IMR-90 (cell line): ENCODE results near the gene FAM131B. TPM values are rescaled to one million over a fixed set of nuclear protein-coding genes. Genes with fewer than 3 reads are reported as not detected.
A peak's percentile ranks its signal among the peaks of the same experiment; 100 is the strongest.

Experiments used
- ATAC-seq: fragments of 200-7000 bp; cut with Tn5 transposase; 2 replicates; pipeline ENCODE4 v1.9.1; 2020; ENCODE audit warnings: low read depth, mild to moderate bottlenecking, moderate library complexity
- BruUV-seq: library from RNA; stranded (reverse); fragments of 400-500 nt; replicated peaks from 2 replicates; lab custom pipeline; 2021; lab: Mats Ljungman, UMichigan
- CTCF ChIA-PET: fragments of 300-600 bp; formaldehyde crosslinking; extraction: SDS; loops from one replicate; lab custom pipeline; 2021; ENCODE audit warnings: antibody characterized with exemption; lab: Yijun Ruan, JAX
- POLR2A ChIA-PET: fragments of 300-600 bp; sonication (Branson Sonifier 250); formaldehyde crosslinking; loops from one replicate; lab custom pipeline; 2022; ENCODE audit warnings: antibody characterized with exemption; ENCODE audit not compliant: unreplicated experiment; lab: Charles Lee
- DNase-seq: peaks from one replicate; pipeline ENCODE4 v3.0.0; 2013
- H2AFZ ChIP-seq: replicated peaks from 2 replicates; pipeline ENCODE3; 2013; ENCODE audit warnings: low read length, mild to moderate bottlenecking; ENCODE audit not compliant: poor library complexity
- H2AK5ac ChIP-seq: 2 replicates; pipeline ENCODE4 v1.6.1; 2013; ENCODE audit warnings: low read depth, low read length, inconsistent platforms
- H2AK9ac ChIP-seq: replicated peaks from 2 replicates; pipeline ENCODE3; 2013; ENCODE audit warnings: mild to moderate bottlenecking, low read depth, low read length, moderate library complexity; ENCODE audit not compliant: poor library complexity
- H2BK120ac ChIP-seq: 2 replicates; pipeline ENCODE4 v1.6.1; 2013; ENCODE audit warnings: low read depth, low read length, inconsistent platforms
- H2BK15ac ChIP-seq: 3 replicates; pipeline ENCODE4 v1.6.1; 2013; ENCODE audit warnings: low read depth, low read length, inconsistent platforms
- H2BK20ac ChIP-seq: 2 replicates; pipeline ENCODE4 v1.6.1; 2013; ENCODE audit warnings: low read depth, mild to moderate bottlenecking, inconsistent platforms, low read length, moderate library complexity
- H2BK5ac ChIP-seq: 2 replicates; pipeline ENCODE4 v1.6.1; 2013; ENCODE audit warnings: mild to moderate bottlenecking, low read depth, low read length, inconsistent platforms; ENCODE audit not compliant: poor library complexity, severe bottlenecking
- H3K14ac ChIP-seq: replicated peaks from 2 replicates; pipeline ENCODE4 v1.6.1; 2013; ENCODE audit warnings: low read depth, low read length, inconsistent platforms
- H3K18ac ChIP-seq: 2 replicates; pipeline ENCODE4 v1.6.1; 2013; ENCODE audit warnings: low read depth, low read length, control low read depth
- H3K23ac ChIP-seq: 2 replicates; pipeline ENCODE4 v1.6.1; 2013; ENCODE audit warnings: low read depth, low read length, inconsistent platforms
- H3K27ac ChIP-seq: 2 replicates; pipeline ENCODE4 v1.5.1; 2013; ENCODE audit warnings: mild to moderate bottlenecking, control low read depth, low read length; ENCODE audit not compliant: insufficient read depth
- H3K27me3 ChIP-seq: 2 replicates; pipeline ENCODE4 v1.6.1; 2013; ENCODE audit warnings: low read length; ENCODE audit not compliant: control insufficient read depth, insufficient read depth
- H3K36me3 ChIP-seq: 2 replicates; pipeline ENCODE4 v1.6.1; 2013; ENCODE audit warnings: low read length, mixed read lengths; ENCODE audit not compliant: control insufficient read depth, insufficient read depth
- H3K4ac ChIP-seq: 2 replicates; pipeline ENCODE4 v1.6.1; 2013; ENCODE audit warnings: low read depth, low read length, inconsistent platforms
- H3K4me1 ChIP-seq: 2 replicates; pipeline ENCODE4 v1.6.1; 2013; ENCODE audit warnings: low read length, mixed read lengths; ENCODE audit not compliant: control insufficient read depth, insufficient read depth
- H3K4me2 ChIP-seq: 2 replicates; pipeline ENCODE4 v1.6.1; 2013; ENCODE audit warnings: low read depth, mild to moderate bottlenecking, control low read depth, low read length, moderate library complexity
- H3K4me3 ChIP-seq: 2 replicates; pipeline ENCODE4 v1.5.1; 2013; ENCODE audit warnings: low read depth, mild to moderate bottlenecking, control low read depth, low read length, moderate library complexity; ENCODE audit not compliant: insufficient read depth
- H3K56ac ChIP-seq: 2 replicates; pipeline ENCODE4 v1.6.1; 2013; ENCODE audit warnings: low read length, inconsistent platforms; ENCODE audit not compliant: insufficient read depth; ENCODE audit errors: extremely low read depth
- H3K79me1 ChIP-seq, 2 experiments: 2 replicates each; pipeline ENCODE4 v1.6.1; 2013; ENCODE audit warnings: low read length in 2 of 2, inconsistent platforms in 1 of 2, low read depth in 1 of 2
- H3K9ac ChIP-seq: 2 replicates; pipeline ENCODE4 v1.6.1; 2013; ENCODE audit warnings: low read depth, low read length, control low read depth
- H3K9me1 ChIP-seq: 2 replicates; pipeline ENCODE4 v1.6.1; 2013; ENCODE audit warnings: low read length, inconsistent platforms; ENCODE audit not compliant: insufficient read depth
- H3K9me3 ChIP-seq: 2 replicates; pipeline ENCODE4 v1.6.1; 2013; ENCODE audit warnings: low read length; ENCODE audit not compliant: control insufficient read depth, insufficient read depth
- H4K20me1 ChIP-seq: 2 replicates; pipeline ENCODE4 v1.6.1; 2013; ENCODE audit warnings: low read length, inconsistent platforms; ENCODE audit not compliant: insufficient read depth
- H4K5ac ChIP-seq: 2 replicates; pipeline ENCODE4 v1.6.1; 2013; ENCODE audit warnings: mild to moderate bottlenecking, low read depth, low read length, control low read depth
- H4K8ac ChIP-seq, 2 experiments: 2 replicates each; pipeline ENCODE4 v1.6.1; 2013; ENCODE audit warnings: low read depth in 2 of 2, low read length in 2 of 2, control low read depth in 1 of 2, inconsistent platforms in 1 of 2
- H4K91ac ChIP-seq: 2 replicates; pipeline ENCODE4 v1.6.1; 2013; ENCODE audit warnings: low read depth, low read length, inconsistent platforms; ENCODE audit not compliant: insufficient read depth
- FOS ChIP-seq: fragments of 150-350 bp; IDR thresholded peaks from 2 replicates; pipeline ENCODE4 v1.6.1; 2016; ENCODE audit warnings: low read depth, low read length
- MAFK ChIP-seq: IDR thresholded peaks from 2 replicates; pipeline ENCODE4 v1.6.1; 2012; ENCODE audit warnings: low read depth, low read length, improper control_type of control experiment
- MAZ ChIP-seq: IDR thresholded peaks from 2 replicates; pipeline ENCODE4 v1.6.1; 2012; ENCODE audit warnings: low read depth, mild to moderate bottlenecking, low read length, improper control_type of control experiment, moderate library complexity, borderline replicate concordance
- NFE2L2 ChIP-seq: fragments of 150-350 bp; IDR thresholded peaks from 2 replicates; pipeline ENCODE4 v1.6.1; 2016; ENCODE audit warnings: low read depth, mild to moderate bottlenecking, low read length
- POLR2A ChIP-seq: IDR thresholded peaks from 2 replicates; pipeline ENCODE4 v1.6.1; 2012; ENCODE audit warnings: mild to moderate bottlenecking, low read depth, low read length
- RFX5 ChIP-seq: IDR thresholded peaks from 2 replicates; pipeline ENCODE4 v1.8.0; 2012; ENCODE audit warnings: low read depth, mild to moderate bottlenecking, low read length, moderate library complexity
- SMC3 ChIP-seq: fragments of 150-350 bp; IDR thresholded peaks from 2 replicates; pipeline ENCODE4 v1.6.1; 2016; ENCODE audit warnings: low read depth, mild to moderate bottlenecking, antibody characterized with exemption, low read length, moderate library complexity
- WGBS, 2 experiments: methylation state at CpG; one replicate each; pipeline versions ENCODE4 v1.1.5 to v1.1.7; 2013; ENCODE audit warnings: missing lambda C conversion rate in 2 of 2; ENCODE audit not compliant: insufficient read length in 1 of 2; ENCODE audit errors: extremely low coverage in 2 of 2; 5-methylcytosine and 5-hydroxymethylcytosine counted together
- dilution Hi-C: fragments of 300-500 bp; cut with HindIII; formaldehyde crosslinking; loops from one replicate; pipeline ENCODE4 v1.14.3; 2018; ENCODE audit warnings: low sequenced_read_pairs; ENCODE audit not compliant: unreplicated experiment
- in situ Hi-C: fragments of 300-500 bp; cut with MboI; formaldehyde crosslinking; loops from 3 replicates; pipeline ENCODE4 v1.14.3; 2019; ENCODE audit warnings: low sequenced_read_pairs, inconsistent platforms, mixed read lengths
- intact Hi-C: fragments of 100-400 bp; cut with micrococcal nuclease; formaldehyde crosslinking; loops from 2 replicates; pipeline ENCODE4 v1.10.0; 2022
- polyA plus RNA-seq, 3 experiments: library from polyadenylated mRNA; depleted of rRNA; stranded (reverse); fragments of >200 nt; gene quantifications; 2 replicates each; pipeline ENCODE4 v1.2.3, GENCODE V29; 2012; ENCODE audit warnings: low replicate concordance in 1 of 3
- total RNA-seq: library from RNA; depleted of rRNA; stranded (reverse); fragments of >200 nt; gene quantifications from 2 replicates; pipeline ENCODE4 v1.2.3, GENCODE V29; 2012
- TF ChIP-seq, protein P1 (sequence below): conservative IDR thresholded peaks from 2 replicates; pipeline ENCODE4 v1.5.1; 2012; ENCODE audit warnings: mild to moderate bottlenecking, low read depth, low read length, improper control_type of control experiment

Gene FAM131B
- total and polyA plus RNA-seq, 2 of the 4 experiments (the other 2 are of a cell fraction), result 3.4 to 4.3 TPM

GRCh38 chr7:143321734-143322133, 40.8 kb downstream of the FAM131B start (continued):
- TF ChIP-seq, protein P1, sequence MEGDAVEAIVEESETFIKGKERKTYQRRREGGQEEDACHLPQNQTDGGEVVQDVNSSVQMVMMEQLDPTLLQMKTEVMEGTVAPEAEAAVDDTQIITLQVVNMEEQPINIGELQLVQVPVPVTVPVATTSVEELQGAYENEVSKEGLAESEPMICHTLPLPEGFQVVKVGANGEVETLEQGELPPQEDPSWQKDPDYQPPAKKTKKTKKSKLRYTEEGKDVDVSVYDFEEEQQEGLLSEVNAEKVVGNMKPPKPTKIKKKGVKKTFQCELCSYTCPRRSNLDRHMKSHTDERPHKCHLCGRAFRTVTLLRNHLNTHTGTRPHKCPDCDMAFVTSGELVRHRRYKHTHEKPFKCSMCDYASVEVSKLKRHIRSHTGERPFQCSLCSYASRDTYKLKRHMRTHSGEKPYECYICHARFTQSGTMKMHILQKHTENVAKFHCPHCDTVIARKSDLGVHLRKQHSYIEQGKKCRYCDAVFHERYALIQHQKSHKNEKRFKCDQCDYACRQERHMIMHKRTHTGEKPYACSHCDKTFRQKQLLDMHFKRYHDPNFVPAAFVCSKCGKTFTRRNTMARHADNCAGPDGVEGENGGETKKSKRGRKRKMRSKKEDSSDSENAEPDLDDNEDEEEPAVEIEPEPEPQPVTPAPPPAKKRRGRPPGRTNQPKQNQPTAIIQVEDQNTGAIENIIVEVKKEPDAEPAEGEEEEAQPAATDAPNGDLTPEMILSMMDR, result no peak
- TF ChIP-seq RFX5, result no peak

DNA sequence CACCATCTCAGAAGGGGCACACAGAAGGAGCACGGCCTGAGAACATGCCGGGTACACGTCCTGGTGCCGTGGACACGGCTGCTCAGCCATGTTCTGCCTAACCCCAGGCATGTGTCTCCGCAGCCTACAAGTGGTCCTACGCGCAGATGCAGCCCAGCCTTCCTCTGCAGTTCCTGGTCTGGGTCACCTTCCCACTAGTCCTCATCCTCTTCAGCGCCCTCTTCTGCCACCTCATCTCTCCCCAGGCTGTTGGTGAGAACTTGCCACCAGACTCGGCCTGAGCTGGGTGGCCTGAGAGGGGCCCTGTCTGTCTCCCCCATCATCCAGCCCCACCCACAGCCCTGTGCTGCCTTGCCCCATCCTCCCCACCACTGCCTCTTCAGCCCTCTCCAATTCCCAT, 41.3 kb downstream of the FAM131B start:
- no peak overlapping the region for H2BK120ac ChIP-seq
- no peaks in the 10 kb centered on the region for H3K9me1 ChIP-seq
- no peaks in the 10 kb centered on the region for H3K79me1 ChIP-seq
- no TSS peak for BruUV-seq
- peaks cover 5% of the 10 kb centered on the region for H3K27me3 ChIP-seq
- no peak overlapping the region for H3K18ac ChIP-seq
- no peak overlapping the region for H3K9ac ChIP-seq
- no peak overlapping the region for H2BK5ac ChIP-seq
- intact Hi-C loops (no loop called here), dilution Hi-C loops (no loop called here), in situ Hi-C loops (no loop called here)
- H3K23ac ChIP-seq, result no peak overlapping the region
- H3K56ac ChIP-seq, result no peak overlapping the region
- ChIA-PET POLR2A (no interaction called here), CTCF (no interaction called here)
- H3K36me3 ChIP-seq, result no peaks in the 10 kb centered on the region
- DNase-seq (no peak), ATAC-seq (no peak)
- H3K14ac ChIP-seq, result no peak overlapping the region
- no peak overlapping the region for H3K4ac ChIP-seq
- H2AK5ac ChIP-seq, result 0 out of 2 replicates have a peak overlapping the region, but pooled peaks have one; percentile 12
- TF ChIP-seq, protein P1, result no peak
- TF ChIP-seq FOS (no peak), RFX5 (no peak), POLR2A (no peak), NFE2L2 (no peak), SMC3 (no peak), MAZ (no peak), MAFK (no peak)
- H2AFZ ChIP-seq, result no peak overlapping the region
- no peak overlapping the region for H4K91ac ChIP-seq
- no peak overlapping the region for H3K27ac ChIP-seq
- no peak overlapping the region for H3K4me2 ChIP-seq
- H2AK9ac ChIP-seq, result peak overlapping the region; percentile 29
- H3K4me3 ChIP-seq, result no peak overlapping the region
- H2BK20ac ChIP-seq, result no peak overlapping the region
- H3K4me1 ChIP-seq, result peaks cover 10% of the 10 kb centered on the region; the same call in 1 of the 2 replicates
- no peak overlapping the region for H2BK15ac ChIP-seq
- no peak overlapping the region for H4K5ac ChIP-seq
- H4K8ac ChIP-seq, result no peak overlapping the region
- H4K20me1 ChIP-seq, result no peaks in the 10 kb centered on the region
- WGBS, 2 experiments, result 96% methylated on average over 9 of the region's 10 CpGs; no CpG with 5 or more reads in 1 of the 2 experiments
- H3K9me3 ChIP-seq, result no peaks in the 10 kb centered on the region
